ENCODE data around the gene ADH1B. TPM values are rescaled to one million over a fixed set of nuclear protein-coding genes. Genes with fewer than 3 reads are reported as not detected.

ADH1B gene
- total and polyA plus RNA-seq, 10 of the 15 experiments (the other 5 are each of a cell fraction or from before 2014, with no cell fraction given) = 1.3 TPM; not detected in 9

DNA sequence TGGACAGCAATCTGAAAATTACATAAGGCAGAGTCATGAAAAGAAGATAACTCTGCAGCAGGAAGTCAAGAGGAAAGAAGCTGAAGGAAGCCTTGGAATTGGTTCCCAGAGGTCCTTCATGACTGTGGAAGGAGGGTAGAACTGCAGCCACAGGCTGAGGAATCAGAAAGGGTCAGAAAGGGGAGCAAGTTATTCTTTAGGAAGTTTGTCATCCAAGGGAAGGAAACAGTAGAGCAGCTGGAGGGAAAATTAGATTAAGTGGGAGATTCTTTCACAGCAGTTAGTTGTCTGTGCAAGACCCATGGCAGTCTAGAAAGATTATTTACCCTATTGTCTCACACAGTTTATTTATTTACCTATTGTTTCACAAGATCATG lies 40.7 kb upstream of the ADH1B start:
- H3K27ac ChIP-seq (ENCODE audit: control insufficient read depth, insufficient read depth) = no peak overlapping the region
- H4K20me1 ChIP-seq (ENCODE audit: control insufficient read depth, insufficient read depth) = no peaks in the 10 kb centered on the region
- H3K4me2 ChIP-seq (ENCODE audit: control insufficient read depth, insufficient read depth) = no peak overlapping the region
- in situ Hi-C loops (cut with MboI) = no loop called here
- intact Hi-C loops (cut with micrococcal nuclease; ENCODE audit: unreplicated experiment) = no loop called here
- no peaks in the 10 kb centered on the region for H3K27me3 ChIP-seq (replicated peaks in 1 of 2; ENCODE audit: control insufficient read depth in 2 of 2, insufficient read depth in 2 of 2, low read length in 1 of 2)
- no peaks in the 10 kb centered on the region for H3K4me1 ChIP-seq (ENCODE audit: control insufficient read depth, insufficient read depth, low read length)
- H3K4me3 ChIP-seq = no peak overlapping the region
- ChIA-PET POLR2A (no interaction called here), SMC1A (ENCODE audit: uncharacterized antibody, unreplicated experiment) (interaction anchor here (0.9 kb wide), 1 partner anchor 8 kb away, joined by 6 read pairs; no protein-coding TSS in a partner anchor), RAD21 (ENCODE audit: unreplicated experiment) (no interaction called here), CTCF (interaction anchor here (0.9 kb wide), 1 partner anchor 42 kb away, joined by 3 read pairs; no protein-coding TSS in a partner anchor)
- no peak overlapping the region for H3K9ac ChIP-seq (ENCODE audit: control insufficient read depth, insufficient read depth, low read length)
- H3K36me3 ChIP-seq (ENCODE audit: control insufficient read depth in 2 of 2, insufficient read depth in 2 of 2, low read length in 1 of 2) = no peaks in the 10 kb centered on the region
- FAIRE-seq = no peak
- H3K9me3 ChIP-seq (replicated peaks; ENCODE audit: control insufficient read depth, insufficient read depth, low read length) = no peaks in the 10 kb centered on the region
- DNase-seq (ENCODE audit: low read depth, low spot score) = no peak
- ATAC-seq = no peak
- no peak overlapping the region for H2AFZ ChIP-seq (ENCODE audit: control insufficient read depth, low read depth, low read length)
- no TSS peak for BruUV-seq (replicated peaks)
- no peaks in the 10 kb centered on the region for H3K79me2 ChIP-seq (ENCODE audit: control insufficient read depth, insufficient read depth, low read length)
- TF ChIP-seq, protein P1, sequence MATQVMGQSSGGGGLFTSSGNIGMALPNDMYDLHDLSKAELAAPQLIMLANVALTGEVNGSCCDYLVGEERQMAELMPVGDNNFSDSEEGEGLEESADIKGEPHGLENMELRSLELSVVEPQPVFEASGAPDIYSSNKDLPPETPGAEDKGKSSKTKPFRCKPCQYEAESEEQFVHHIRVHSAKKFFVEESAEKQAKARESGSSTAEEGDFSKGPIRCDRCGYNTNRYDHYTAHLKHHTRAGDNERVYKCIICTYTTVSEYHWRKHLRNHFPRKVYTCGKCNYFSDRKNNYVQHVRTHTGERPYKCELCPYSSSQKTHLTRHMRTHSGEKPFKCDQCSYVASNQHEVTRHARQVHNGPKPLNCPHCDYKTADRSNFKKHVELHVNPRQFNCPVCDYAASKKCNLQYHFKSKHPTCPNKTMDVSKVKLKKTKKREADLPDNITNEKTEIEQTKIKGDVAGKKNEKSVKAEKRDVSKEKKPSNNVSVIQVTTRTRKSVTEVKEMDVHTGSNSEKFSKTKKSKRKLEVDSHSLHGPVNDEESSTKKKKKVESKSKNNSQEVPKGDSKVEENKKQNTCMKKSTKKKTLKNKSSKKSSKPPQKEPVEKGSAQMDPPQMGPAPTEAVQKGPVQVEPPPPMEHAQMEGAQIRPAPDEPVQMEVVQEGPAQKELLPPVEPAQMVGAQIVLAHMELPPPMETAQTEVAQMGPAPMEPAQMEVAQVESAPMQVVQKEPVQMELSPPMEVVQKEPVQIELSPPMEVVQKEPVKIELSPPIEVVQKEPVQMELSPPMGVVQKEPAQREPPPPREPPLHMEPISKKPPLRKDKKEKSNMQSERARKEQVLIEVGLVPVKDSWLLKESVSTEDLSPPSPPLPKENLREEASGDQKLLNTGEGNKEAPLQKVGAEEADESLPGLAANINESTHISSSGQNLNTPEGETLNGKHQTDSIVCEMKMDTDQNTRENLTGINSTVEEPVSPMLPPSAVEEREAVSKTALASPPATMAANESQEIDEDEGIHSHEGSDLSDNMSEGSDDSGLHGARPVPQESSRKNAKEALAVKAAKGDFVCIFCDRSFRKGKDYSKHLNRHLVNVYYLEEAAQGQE (IDR thresholded peaks at IDR 0.05; ENCODE audit: low read depth, low read length) = no peak
- TF ChIP-seq, protein P2, sequence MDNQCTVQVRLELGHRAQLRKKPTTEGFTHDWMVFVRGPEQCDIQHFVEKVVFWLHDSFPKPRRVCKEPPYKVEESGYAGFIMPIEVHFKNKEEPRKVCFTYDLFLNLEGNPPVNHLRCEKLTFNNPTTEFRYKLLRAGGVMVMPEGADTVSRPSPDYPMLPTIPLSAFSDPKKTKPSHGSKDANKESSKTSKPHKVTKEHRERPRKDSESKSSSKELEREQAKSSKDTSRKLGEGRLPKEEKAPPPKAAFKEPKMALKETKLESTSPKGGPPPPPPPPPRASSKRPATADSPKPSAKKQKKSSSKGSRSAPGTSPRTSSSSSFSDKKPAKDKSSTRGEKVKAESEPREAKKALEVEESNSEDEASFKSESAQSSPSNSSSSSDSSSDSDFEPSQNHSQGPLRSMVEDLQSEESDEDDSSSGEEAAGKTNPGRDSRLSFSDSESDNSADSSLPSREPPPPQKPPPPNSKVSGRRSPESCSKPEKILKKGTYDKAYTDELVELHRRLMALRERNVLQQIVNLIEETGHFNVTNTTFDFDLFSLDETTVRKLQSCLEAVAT (IDR thresholded peaks at IDR 0.05) = no peak
- no peak for TF ChIP-seq RBBP5 (conservative IDR thresholded peaks at IDR 0.05)
- TF ChIP-seq IKZF2 (IDR thresholded peaks at IDR 0.05) = no peak
- TF ChIP-seq MXI1 (IDR thresholded peaks at IDR 0.05; ENCODE audit: low read depth, low read length) = no peak
- no peak for TF ChIP-seq BHLHE40 (IDR thresholded peaks at IDR 0.05; ENCODE audit: borderline replicate concordance in 1 of 2, low read depth in 2 of 2, low read length in 1 of 2)
- TF ChIP-seq, protein P3, sequence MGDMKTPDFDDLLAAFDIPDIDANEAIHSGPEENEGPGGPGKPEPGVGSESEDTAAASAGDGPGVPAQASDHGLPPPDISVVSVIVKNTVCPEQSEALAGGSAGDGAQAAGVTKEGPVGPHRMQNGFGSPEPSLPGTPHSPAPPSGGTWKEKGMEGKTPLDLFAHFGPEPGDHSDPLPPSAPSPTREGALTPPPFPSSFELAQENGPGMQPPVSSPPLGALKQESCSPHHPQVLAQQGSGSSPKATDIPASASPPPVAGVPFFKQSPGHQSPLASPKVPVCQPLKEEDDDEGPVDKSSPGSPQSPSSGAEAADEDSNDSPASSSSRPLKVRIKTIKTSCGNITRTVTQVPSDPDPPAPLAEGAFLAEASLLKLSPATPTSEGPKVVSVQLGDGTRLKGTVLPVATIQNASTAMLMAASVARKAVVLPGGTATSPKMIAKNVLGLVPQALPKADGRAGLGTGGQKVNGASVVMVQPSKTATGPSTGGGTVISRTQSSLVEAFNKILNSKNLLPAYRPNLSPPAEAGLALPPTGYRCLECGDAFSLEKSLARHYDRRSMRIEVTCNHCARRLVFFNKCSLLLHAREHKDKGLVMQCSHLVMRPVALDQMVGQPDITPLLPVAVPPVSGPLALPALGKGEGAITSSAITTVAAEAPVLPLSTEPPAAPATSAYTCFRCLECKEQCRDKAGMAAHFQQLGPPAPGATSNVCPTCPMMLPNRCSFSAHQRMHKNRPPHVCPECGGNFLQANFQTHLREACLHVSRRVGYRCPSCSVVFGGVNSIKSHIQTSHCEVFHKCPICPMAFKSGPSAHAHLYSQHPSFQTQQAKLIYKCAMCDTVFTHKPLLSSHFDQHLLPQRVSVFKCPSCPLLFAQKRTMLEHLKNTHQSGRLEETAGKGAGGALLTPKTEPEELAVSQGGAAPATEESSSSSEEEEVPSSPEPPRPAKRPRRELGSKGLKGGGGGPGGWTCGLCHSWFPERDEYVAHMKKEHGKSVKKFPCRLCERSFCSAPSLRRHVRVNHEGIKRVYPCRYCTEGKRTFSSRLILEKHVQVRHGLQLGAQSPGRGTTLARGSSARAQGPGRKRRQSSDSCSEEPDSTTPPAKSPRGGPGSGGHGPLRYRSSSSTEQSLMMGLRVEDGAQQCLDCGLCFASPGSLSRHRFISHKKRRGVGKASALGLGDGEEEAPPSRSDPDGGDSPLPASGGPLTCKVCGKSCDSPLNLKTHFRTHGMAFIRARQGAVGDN (IDR thresholded peaks at IDR 0.05) = no peak
- TF ChIP-seq KDM1A (IDR thresholded peaks at IDR 0.05; ENCODE audit: borderline replicate concordance) = no peak
- no peak for TF ChIP-seq NFYB (IDR thresholded peaks at IDR 0.05; ENCODE audit: insufficient read depth, low read depth, low read length)
- TF ChIP-seq RFX5 (IDR thresholded peaks at IDR 0.05; ENCODE audit: low read depth, low read length) = no peak
- TF ChIP-seq SRF (IDR thresholded peaks at IDR 0.05; ENCODE audit: low read depth in 2 of 2, low read length in 2 of 2) = no peak
- TF ChIP-seq, protein P4, sequence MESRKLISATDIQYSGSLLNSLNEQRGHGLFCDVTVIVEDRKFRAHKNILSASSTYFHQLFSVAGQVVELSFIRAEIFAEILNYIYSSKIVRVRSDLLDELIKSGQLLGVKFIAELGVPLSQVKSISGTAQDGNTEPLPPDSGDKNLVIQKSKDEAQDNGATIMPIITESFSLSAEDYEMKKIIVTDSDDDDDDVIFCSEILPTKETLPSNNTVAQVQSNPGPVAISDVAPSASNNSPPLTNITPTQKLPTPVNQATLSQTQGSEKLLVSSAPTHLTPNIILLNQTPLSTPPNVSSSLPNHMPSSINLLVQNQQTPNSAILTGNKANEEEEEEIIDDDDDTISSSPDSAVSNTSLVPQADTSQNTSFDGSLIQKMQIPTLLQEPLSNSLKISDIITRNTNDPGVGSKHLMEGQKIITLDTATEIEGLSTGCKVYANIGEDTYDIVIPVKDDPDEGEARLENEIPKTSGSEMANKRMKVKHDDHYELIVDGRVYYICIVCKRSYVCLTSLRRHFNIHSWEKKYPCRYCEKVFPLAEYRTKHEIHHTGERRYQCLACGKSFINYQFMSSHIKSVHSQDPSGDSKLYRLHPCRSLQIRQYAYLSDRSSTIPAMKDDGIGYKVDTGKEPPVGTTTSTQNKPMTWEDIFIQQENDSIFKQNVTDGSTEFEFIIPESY (IDR thresholded peaks at IDR 0.05) = no peak
- TF ChIP-seq RCOR1 (conservative IDR thresholded peaks at IDR 0.05; ENCODE audit: low read depth, low read length) = no peak

Measured in GM12878 (cell line).